ENCODE data around the gene GFER.
"Not testable (repeated sequence)": the region's sequence is repeated elsewhere in the genome, so short reads cannot be mapped to it uniquely, and the experiment has no call there.

Gene GFER

GRCh38 chr16:1962161-1963153, 21.5 kb upstream of the GFER start:
- Histone ChIP-seq H3K4me1 (ENCODE audit: control insufficient read depth in 1 of 2, insufficient read depth in 2 of 2, low read length in 2 of 2) (peaks cover 6 to 15% of the 10 kb centered on the region in 2 experiments), H3K4me2 (ENCODE audit: low read length) (peak overlapping the region; percentile 57), H3K4me3 (ENCODE audit: low read depth, low read length) (peak overlapping the region; percentile 25), H3K79me1 (ENCODE audit: low read length) (peaks cover 16% of the 10 kb centered on the region), H3K9ac (ENCODE audit: low read length) (peak overlapping the region; percentile 79), H3K79me2 (ENCODE audit: control insufficient read depth, insufficient read depth, low read length, poor library complexity) (peaks cover 25% of the 10 kb centered on the region), H3K36me3 (ENCODE audit: control insufficient read depth in 1 of 2, insufficient read depth in 2 of 2, low read length in 2 of 2) (peaks cover 23 to 28% of the 10 kb centered on the region in 2 experiments)
- DNase-seq; H4K91ac ChIP-seq (ENCODE audit: low read depth, low read length); H3K27me3 ChIP-seq (ENCODE audit: insufficient read depth, low read length); H2AFZ ChIP-seq (ENCODE audit: insufficient read depth, low read length, poor library complexity); H3K18ac ChIP-seq (ENCODE audit: low read length); H2BK5ac ChIP-seq (ENCODE audit: low read depth, low read length, poor library complexity); H2BK12ac ChIP-seq (ENCODE audit: low read length); H3K4ac ChIP-seq (ENCODE audit: low read depth, low read length); H3K9me3 ChIP-seq (ENCODE audit: insufficient read depth, low read depth, low read length); H3K23ac ChIP-seq (ENCODE audit: low read length); H3K27ac ChIP-seq (ENCODE audit: low read depth, low read length); H2AK5ac ChIP-seq (ENCODE audit: low read length); H2BK120ac ChIP-seq (ENCODE audit: insufficient read depth, low read length, poor library complexity); H4K12ac ChIP-seq (ENCODE audit: low read depth, low read length); H4K8ac ChIP-seq (ENCODE audit: low read depth, low read length); H3K14ac ChIP-seq (ENCODE audit: low read length): not testable (repeated sequence)
- WGBS (ENCODE audit: extremely low coverage, insufficient coverage, insufficient read length): no CpG with 5 or more reads among the region's 37 CpGs

- Histone ChIP-seq H3K36me3 (ENCODE audit: control insufficient read depth in 1 of 2, insufficient read depth in 2 of 2, low read length in 2 of 2) (peaks cover 23 to 28% of the 10 kb centered on the region in 2 experiments), H3K27me3 (ENCODE audit: insufficient read depth, low read length) (no peaks in the 10 kb centered on the region), H2BK12ac (ENCODE audit: low read length) (no peak overlapping the region), H3K18ac (ENCODE audit: low read length) (no peak overlapping the region), H4K91ac (ENCODE audit: low read depth, low read length) (peak overlapping the region; percentile 69), H3K23ac (ENCODE audit: low read length) (no peak overlapping the region), H2AK5ac (ENCODE audit: low read length) (no peak overlapping the region), H4K8ac (ENCODE audit: low read depth, low read length) (no peak overlapping the region), H3K14ac (ENCODE audit: low read length) (peak overlapping the region; percentile 47), H3K9ac (ENCODE audit: low read length) (peak overlapping the region; percentile 62), H3K79me2 (ENCODE audit: control insufficient read depth, insufficient read depth, low read length, poor library complexity) (peaks cover 25% of the 10 kb centered on the region), H2BK5ac (ENCODE audit: low read depth, low read length, poor library complexity) (no peak overlapping the region), H3K4me1 (ENCODE audit: control insufficient read depth in 1 of 2, insufficient read depth in 2 of 2, low read length in 2 of 2) (peaks cover 6 to 15% of the 10 kb centered on the region in 2 experiments), H2AFZ (ENCODE audit: insufficient read depth, low read length, poor library complexity) (no peak overlapping the region), H3K4ac (ENCODE audit: low read depth, low read length) (peak overlapping the region; percentile 87), H3K27ac (ENCODE audit: low read depth, low read length) (peak overlapping the region; percentile 80), H3K4me3 (ENCODE audit: low read depth, low read length) (peak overlapping the region; percentile 93), H4K12ac (ENCODE audit: low read depth, low read length) (no peak overlapping the region), H3K9me3 (ENCODE audit: insufficient read depth, low read depth, low read length) (no peaks in the 10 kb centered on the region), H3K4me2 (ENCODE audit: low read length) (peak overlapping the region; percentile 94), H3K79me1 (ENCODE audit: low read length) (peaks cover 14% of the 10 kb centered on the region), H2BK120ac (ENCODE audit: insufficient read depth, low read length, poor library complexity) (no peak overlapping the region)
- peak; percentile 22 to 65 for DNase-seq
- no CpG with 5 or more reads among the region's 44 CpGs for WGBS (ENCODE audit: extremely low coverage, insufficient coverage, insufficient read length)
Observed at GRCh38 chr16:1963806-1964505, 20.0 kb upstream of the GFER start.

GRCh38 chr16:1964506-1965395, 19.2 kb upstream of the GFER start, which contains the start of gene RPS2:
Gene RPS2, minus strand, starts transcription at chr16:1964826. Its CDS starts 201 bp downstream, at chr16:1964625.
- Histone ChIP-seq H2BK12ac (ENCODE audit: low read length) (no peak within 1 kb of the TSS), H3K36me3 (ENCODE audit: control insufficient read depth in 1 of 2, insufficient read depth in 2 of 2, low read length in 2 of 2) (peaks cover 23 to 28% of the 10 kb centered on the region in 2 experiments), H4K12ac (ENCODE audit: low read depth, low read length) (peak within 1 kb of the TSS; percentile 52), H3K4ac (ENCODE audit: low read depth, low read length) (peak within 1 kb of the TSS; percentile 90), H3K18ac (ENCODE audit: low read length) (peak within 1 kb of the TSS; percentile 98), H3K4me1 (ENCODE audit: control insufficient read depth in 1 of 2, insufficient read depth in 2 of 2, low read length in 2 of 2) (peaks cover 6 to 13% of the 10 kb centered on the region in 2 experiments), H3K23ac (ENCODE audit: low read length) (no peak within 1 kb of the TSS), H3K27ac (ENCODE audit: low read depth, low read length) (peak within 1 kb of the TSS; percentile 80), H2AK5ac (ENCODE audit: low read length) (peak within 1 kb of the TSS; percentile 73), H3K79me1 (ENCODE audit: low read length) (peaks cover 8% of the 10 kb centered on the region), H2BK120ac (ENCODE audit: insufficient read depth, low read length, poor library complexity) (peak within 1 kb of the TSS; percentile 53), H3K4me2 (ENCODE audit: low read length) (peak within 1 kb of the TSS; percentile 94), H3K27me3 (ENCODE audit: insufficient read depth, low read length) (no peaks in the 10 kb centered on the region), H3K9me3 (ENCODE audit: insufficient read depth, low read depth, low read length) (no peaks in the 10 kb centered on the region), H2BK5ac (ENCODE audit: low read depth, low read length, poor library complexity) (peak within 1 kb of the TSS; percentile 80), H3K9ac (ENCODE audit: low read length) (peak within 1 kb of the TSS; percentile 100), H3K14ac (ENCODE audit: low read length) (peak within 1 kb of the TSS; percentile 90), H2AFZ (ENCODE audit: insufficient read depth, low read length, poor library complexity) (peak within 1 kb of the TSS; percentile 28), H4K8ac (ENCODE audit: low read depth, low read length) (peak within 1 kb of the TSS; percentile 95), H3K4me3 (ENCODE audit: low read depth, low read length) (peak within 1 kb of the TSS; percentile 97), H3K79me2 (ENCODE audit: control insufficient read depth, insufficient read depth, low read length, poor library complexity) (peaks cover 21% of the 10 kb centered on the region), H4K91ac (ENCODE audit: low read depth, low read length) (peak within 1 kb of the TSS; percentile 93)
- peak; percentile 99 to 100 for DNase-seq
- no CpG with 5 or more reads among the region's 97 CpGs for WGBS (ENCODE audit: extremely low coverage, insufficient coverage, insufficient read length)
